Measurements from ENCODE around the gene AGPS. TPM values are rescaled to one million over a fixed set of nuclear protein-coding genes. Genes with fewer than 3 reads are reported as not detected.

Gene AGPS
- total RNA-seq, 3 donors from 2014 or later (not counting 1 experiment from before 2014, with no cell fraction given) = 27.4 to 36.0 (median 35.6) TPM

GRCh38 chr2:177506505-177506904 is 113.9 kb downstream of the AGPS start:
- H3K4me3 Mint-ChIP-seq = no peak overlapping the region
- H3K9me3 Mint-ChIP-seq = no peaks in the 10 kb centered on the region
- Histone ChIP-seq H3K27me3 (ENCODE audit: control insufficient read depth, insufficient read depth, low read length) (no peaks in the 10 kb centered on the region), H3K9me3 (ENCODE audit: control insufficient read depth, insufficient read depth, low read length) (no peaks in the 10 kb centered on the region), H3K4me3 (ENCODE audit: low read length) (no peak overlapping the region), H3K4me1 (ENCODE audit: control insufficient read depth, insufficient read depth, low read length) (no peaks in the 10 kb centered on the region), H3K27ac (ENCODE audit: low read length) (no peak overlapping the region), H3K36me3 (ENCODE audit: control insufficient read depth, insufficient read depth, low read length) (peaks cover 31% of the 10 kb centered on the region)
- no peak for TF ChIP-seq CTCF (IDR thresholded peaks at IDR 0.05)
- intact Hi-C loops (cut with micrococcal nuclease) = no loop called here
- no peak for ATAC-seq
- H3K4me1 Mint-ChIP-seq = peaks cover 0 to 4% of the 10 kb centered on the region in 2 donors
- H3K27ac Mint-ChIP-seq = no peak overlapping the region
- no peak for DNase-seq
- H3K36me3 Mint-ChIP-seq = peaks cover 6% of the 10 kb centered on the region
- H3K27me3 Mint-ChIP-seq (ENCODE audit: low read depth in 2 of 2) = no peaks in the 10 kb centered on the region

- peaks cover 34% of the 10 kb centered on the region for H3K36me3 ChIP-seq (ENCODE audit: control insufficient read depth, insufficient read depth, low read length)
- Mint-ChIP-seq H3K27me3 (ENCODE audit: low read depth in 2 of 2) (no peaks in the 10 kb centered on the region), H3K36me3 (peaks cover 6% of the 10 kb centered on the region)
Measured at GRCh38 chr2:177506998-177507397, 114.4 kb downstream of the AGPS start.

GRCh38 chr2:177516824-177517544 is 124.4 kb downstream of the AGPS start:
- H3K4me1 ChIP-seq (ENCODE audit: control insufficient read depth, insufficient read depth, low read length) = no peaks in the 10 kb centered on the region
- H3K27me3 Mint-ChIP-seq (ENCODE audit: low read depth in 2 of 2) = no peaks in the 10 kb centered on the region
- intact Hi-C loops (cut with micrococcal nuclease) = no loop called here
- no peak overlapping the region for H3K4me3 Mint-ChIP-seq
- no peak for DNase-seq
- H3K9me3 Mint-ChIP-seq = no peaks in the 10 kb centered on the region
- ATAC-seq = no peak
- TF ChIP-seq CTCF (IDR thresholded peaks at IDR 0.05) = no peak
- 100% methylated on average over 1 of the region's 4 CpGs for WGBS (ENCODE audit: insufficient coverage)
- H3K36me3 ChIP-seq (ENCODE audit: control insufficient read depth, insufficient read depth, low read length) = peaks cover 27% of the 10 kb centered on the region
- no peaks in the 10 kb centered on the region for H3K4me1 Mint-ChIP-seq
- H3K27ac Mint-ChIP-seq = no peak overlapping the region
- H3K9me3 ChIP-seq (ENCODE audit: control insufficient read depth, insufficient read depth, low read length) = no peaks in the 10 kb centered on the region
- H3K27me3 ChIP-seq (ENCODE audit: control insufficient read depth, insufficient read depth, low read length) = no peaks in the 10 kb centered on the region
- no peak overlapping the region for H3K4me3 ChIP-seq (ENCODE audit: low read length)
- peaks cover 7% of the 10 kb centered on the region for H3K36me3 Mint-ChIP-seq
- no peak overlapping the region for H3K27ac ChIP-seq (ENCODE audit: low read length)

More at GRCh38 chr2:177506998-177507397, 114.4 kb downstream of the AGPS start:
- H3K27me3 ChIP-seq (ENCODE audit: control insufficient read depth, insufficient read depth, low read length) = no peaks in the 10 kb centered on the region
- H3K4me3 ChIP-seq (ENCODE audit: low read length) = no peak overlapping the region
- no peak overlapping the region for H3K27ac ChIP-seq (ENCODE audit: low read length)
- Mint-ChIP-seq H3K9me3 (no peaks in the 10 kb centered on the region), H3K4me3 (no peak overlapping the region), H3K27ac (no peak overlapping the region), H3K4me1 (peaks cover 0 to 4% of the 10 kb centered on the region in 2 donors)
- H3K4me1 ChIP-seq (ENCODE audit: control insufficient read depth, insufficient read depth, low read length) = no peaks in the 10 kb centered on the region
- no peak for TF ChIP-seq CTCF (IDR thresholded peaks at IDR 0.05)
- ATAC-seq = no peak
- no CpG with 5 or more reads among the region's 2 CpGs for WGBS (ENCODE audit: insufficient coverage)
- no peak for DNase-seq
- intact Hi-C loops (cut with micrococcal nuclease) = no loop called here
- no peaks in the 10 kb centered on the region for H3K9me3 ChIP-seq (ENCODE audit: control insufficient read depth, insufficient read depth, low read length)

- H3K27me3 ChIP-seq (ENCODE audit: control insufficient read depth, insufficient read depth, low read length) = no peaks in the 10 kb centered on the region
- no peak for TF ChIP-seq CTCF (IDR thresholded peaks at IDR 0.05)
- H3K4me3 ChIP-seq (ENCODE audit: low read length) = no peak overlapping the region
- no peaks in the 10 kb centered on the region for H3K4me1 ChIP-seq (ENCODE audit: control insufficient read depth, insufficient read depth, low read length)
- H3K36me3 Mint-ChIP-seq = peaks cover 7% of the 10 kb centered on the region
- no peak for DNase-seq
- H3K4me1 Mint-ChIP-seq = no peaks in the 10 kb centered on the region
- intact Hi-C loops (cut with micrococcal nuclease) = no loop called here
- H3K27ac Mint-ChIP-seq = no peak overlapping the region
- no peak for ATAC-seq
- H3K36me3 ChIP-seq (ENCODE audit: control insufficient read depth, insufficient read depth, low read length) = peaks cover 32% of the 10 kb centered on the region
- H3K27ac ChIP-seq (ENCODE audit: low read length) = no peak overlapping the region
- no peaks in the 10 kb centered on the region for H3K27me3 Mint-ChIP-seq (ENCODE audit: low read depth in 2 of 2)
- 94% methylated on average over 2 of the region's 2 CpGs for WGBS (ENCODE audit: insufficient coverage)
- H3K9me3 Mint-ChIP-seq = no peaks in the 10 kb centered on the region
- no peaks in the 10 kb centered on the region for H3K9me3 ChIP-seq (ENCODE audit: control insufficient read depth, insufficient read depth, low read length)
- no peak overlapping the region for H3K4me3 Mint-ChIP-seq
Measured at GRCh38 chr2:177518754-177519153, 126.2 kb downstream of the AGPS start.

All from natural killer cell (primary cell).